HepG2 (cell line): ENCODE measurements around the gene RPUSD2. TPM values are rescaled to one million over a fixed set of nuclear protein-coding genes. Genes with fewer than 3 reads are reported as not detected.

ENCODE experiments used
- AGO2 ChIP-seq: fragments of 200-400 bp; formaldehyde crosslinking; optimal IDR thresholded peaks from 2 replicates; pipeline ENCODE3; 2017; ENCODE audit warnings: mild to moderate bottlenecking, low read depth, low read length, moderate library complexity
- CBX5 ChIP-seq: sonication (generic); formaldehyde crosslinking; IDR thresholded peaks from 2 replicates; pipeline ENCODE4 v1.4.0; 2020; ENCODE audit warnings: missing genetic modification reagents, borderline replicate concordance
- ERF ChIP-seq: IDR thresholded peaks from 2 replicates; pipeline ENCODE4 v1.6.1; 2018; ENCODE audit warnings: missing biosample characterization, missing genetic modification reagents
- ETV6 ChIP-seq: sonication (generic); formaldehyde crosslinking; conservative IDR thresholded peaks from 2 replicates; pipeline ENCODE4 v1.4.0; 2020; ENCODE audit warnings: missing genetic modification reagents
- JARID2 ChIP-seq: sonication (generic); formaldehyde crosslinking; IDR thresholded peaks from 2 replicates; pipeline ENCODE4 v1.8.1; 2023; ENCODE audit warnings: missing genetic modification reagents, inconsistent platforms; ENCODE audit not compliant: insufficient replicate concordance
- NRL ChIP-seq: sonication (generic); formaldehyde crosslinking; IDR thresholded peaks from 2 replicates; pipeline ENCODE4 v1.5.0; 2020; ENCODE audit warnings: missing genetic modification reagents, mild to moderate bottlenecking, moderate library complexity, borderline replicate concordance
- ONECUT2 ChIP-seq: sonication (generic); formaldehyde crosslinking; IDR thresholded peaks from 2 replicates; pipeline ENCODE4 v1.4.0; 2020; ENCODE audit warnings: missing genetic modification reagents
- PHF21A ChIP-seq: sonication (generic); formaldehyde crosslinking; IDR thresholded peaks from 2 replicates; pipeline ENCODE4 v1.5.0; 2020; ENCODE audit warnings: mild to moderate bottlenecking, missing genetic modification reagents
- POLR2A ChIP-seq, 2 experiments: IDR thresholded peaks; 2 replicates each; pipeline ENCODE4 v1.6.1; 2011; ENCODE audit warnings: low read depth in 2 of 2, low read length in 2 of 2, mild to moderate bottlenecking in 1 of 2, moderate library complexity in 1 of 2; ENCODE audit not compliant: insufficient read depth in 1 of 2
- ZNF180 ChIP-seq: sonication (generic); formaldehyde crosslinking; IDR thresholded peaks from 2 replicates; pipeline ENCODE4 v1.4.0; 2020; ENCODE audit warnings: low read depth, missing genetic modification reagents, borderline replicate concordance
- ZNF251 ChIP-seq: sonication (generic); formaldehyde crosslinking; IDR thresholded peaks from 2 replicates; pipeline ENCODE4 v1.9.0; 2021; ENCODE audit warnings: mild to moderate bottlenecking, missing genetic modification reagents
- ZNF382 ChIP-seq: sonication (generic); formaldehyde crosslinking; IDR thresholded peaks from 2 replicates; pipeline ENCODE4 v1.5.0; 2020; ENCODE audit warnings: missing genetic modification reagents, mild to moderate bottlenecking, borderline replicate concordance
- ZNF891 ChIP-seq: sonication (generic); formaldehyde crosslinking; IDR thresholded peaks from 2 replicates; pipeline ENCODE4 v1.5.0; 2020; ENCODE audit warnings: mild to moderate bottlenecking, missing genetic modification reagents
- polyA plus RNA-seq, 8 experiments: library from polyadenylated mRNA; depleted of rRNA in 3 of 8; stranded (reverse) in 7 of 8; unstranded in 1 of 8; fragments of >200 nt; fragmentation: Illumina TruSeq in 4 of 8; extraction: Trizol in 4 of 8; gene quantifications; 2 replicates each; pipeline versions ENCODE4 v1.2.1 to v1.2.3, GENCODE V29; 2011 to 2016; ENCODE audit warnings: low read depth in 4 of 8, missing spikeins in 1 of 8, mixed read lengths in 1 of 8; ENCODE audit not compliant: insufficient read depth in 1 of 8
- total RNA-seq, 5 experiments: library from RNA; depleted of rRNA; stranded (reverse); fragments of >200 nt; fragmentation: Illumina TruSeq; extraction: Trizol; gene quantifications; 2 replicates each; pipeline ENCODE4 v1.2.3, GENCODE V29; 2016; ENCODE audit warnings: low read depth in 1 of 5
- TF ChIP-seq, protein P1 (sequence below): sonication (generic); formaldehyde crosslinking; IDR thresholded peaks from 2 replicates; pipeline ENCODE4 v1.4.0; 2020; ENCODE audit warnings: missing genetic modification reagents
- TF ChIP-seq, protein P2 (sequence below): sonication (generic); formaldehyde crosslinking; IDR thresholded peaks from 2 replicates; pipeline ENCODE4 v1.4.0; 2020; ENCODE audit warnings: missing genetic modification reagents, low read depth, mild to moderate bottlenecking, borderline replicate concordance
- TF ChIP-seq, protein P3 (sequence below), 2 experiments: sonication (generic) in 1 of 2; formaldehyde crosslinking in 1 of 2; IDR thresholded peaks; 2 replicates each; pipeline versions ENCODE4 v1.4.0 to v1.6.1; 2018 to 2020; ENCODE audit warnings: missing genetic modification reagents in 2 of 2, borderline replicate concordance in 1 of 2, low read depth in 1 of 2, mild to moderate bottlenecking in 1 of 2, missing biosample characterization in 1 of 2
- TF ChIP-seq, protein P4 (sequence below): sonication (generic); formaldehyde crosslinking; IDR thresholded peaks from 2 replicates; pipeline ENCODE4 v1.5.1; 2020; ENCODE audit warnings: missing genetic modification reagents, mild to moderate bottlenecking, borderline replicate concordance
- TF ChIP-seq, protein P5 (sequence below): sonication (generic); formaldehyde crosslinking; IDR thresholded peaks from 2 replicates; pipeline ENCODE4 v1.8.1; 2023; ENCODE audit warnings: mild to moderate bottlenecking, inconsistent platforms, moderate library complexity, missing genetic modification reagents, borderline replicate concordance

RPUSD2 gene
- total and polyA plus RNA-seq, 2 of the 13 experiments (the other 11 are each of a cell fraction or from before 2014, with no cell fraction given): 8.6 to 14.5 TPM

DNA sequence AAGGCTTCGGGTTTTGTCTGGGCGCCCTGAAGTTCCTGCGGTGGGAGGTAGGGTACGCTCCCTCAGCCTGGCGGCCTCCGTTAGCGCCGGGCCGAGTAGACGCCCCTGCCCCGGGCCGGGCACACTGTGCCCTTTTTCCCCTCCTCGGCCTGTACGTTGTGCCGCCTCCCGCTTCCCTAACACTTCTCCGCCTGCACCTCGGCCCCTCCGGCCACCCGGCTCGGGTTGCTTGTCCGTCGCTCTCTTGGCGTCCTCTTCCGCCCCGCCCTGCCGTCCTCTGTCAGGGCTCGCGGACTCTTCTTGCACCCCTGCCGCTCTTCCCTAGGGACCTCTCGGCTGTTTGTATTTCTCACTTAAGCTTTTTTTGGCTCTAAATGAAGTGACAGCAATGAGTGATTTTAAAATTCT, 25.3 kb downstream of the RPUSD2 start (continued):
- TF ChIP-seq, protein P1, sequence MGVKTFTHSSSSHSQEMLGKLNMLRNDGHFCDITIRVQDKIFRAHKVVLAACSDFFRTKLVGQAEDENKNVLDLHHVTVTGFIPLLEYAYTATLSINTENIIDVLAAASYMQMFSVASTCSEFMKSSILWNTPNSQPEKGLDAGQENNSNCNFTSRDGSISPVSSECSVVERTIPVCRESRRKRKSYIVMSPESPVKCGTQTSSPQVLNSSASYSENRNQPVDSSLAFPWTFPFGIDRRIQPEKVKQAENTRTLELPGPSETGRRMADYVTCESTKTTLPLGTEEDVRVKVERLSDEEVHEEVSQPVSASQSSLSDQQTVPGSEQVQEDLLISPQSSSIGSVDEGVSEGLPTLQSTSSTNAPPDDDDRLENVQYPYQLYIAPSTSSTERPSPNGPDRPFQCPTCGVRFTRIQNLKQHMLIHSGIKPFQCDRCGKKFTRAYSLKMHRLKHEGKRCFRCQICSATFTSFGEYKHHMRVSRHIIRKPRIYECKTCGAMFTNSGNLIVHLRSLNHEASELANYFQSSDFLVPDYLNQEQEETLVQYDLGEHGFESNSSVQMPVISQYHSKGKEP: no peak
- TF ChIP-seq ETV6 (CRISPR knock-in tag) (0 out of 2 replicates have a peak, but pooled peaks have one; percentile 35), ERF (no peak), ONECUT2 (CRISPR knock-in tag) (0 out of 2 replicates have a peak, but pooled peaks have one; percentile 23), NRL (CRISPR knock-in tag) (0 out of 2 replicates have a peak, but pooled peaks have one; percentile 39), ZNF251 (CRISPR knock-in tag) (no peak), PHF21A (no peak), AGO2 (peak; percentile 28), CBX5 (CRISPR knock-in tag) (no peak), ZNF891 (CRISPR knock-in tag) (peak; percentile 40; the same call in 1 of the 2 replicates), ZNF382 (CRISPR knock-in tag) (no peak), JARID2 (CRISPR knock-in tag) (no peak), ZNF180 (CRISPR knock-in tag) (no peak), POLR2A (IDR thresholded peaks at IDR 0.05; ENCODE audit: insufficient read depth in 1 of 2, low read depth in 2 of 2, low read length in 2 of 2) (0 out of 4 replicates have a peak, but pooled peaks of 1 of the 2 experiments have one; percentile 12)
- TF ChIP-seq, protein P2, sequence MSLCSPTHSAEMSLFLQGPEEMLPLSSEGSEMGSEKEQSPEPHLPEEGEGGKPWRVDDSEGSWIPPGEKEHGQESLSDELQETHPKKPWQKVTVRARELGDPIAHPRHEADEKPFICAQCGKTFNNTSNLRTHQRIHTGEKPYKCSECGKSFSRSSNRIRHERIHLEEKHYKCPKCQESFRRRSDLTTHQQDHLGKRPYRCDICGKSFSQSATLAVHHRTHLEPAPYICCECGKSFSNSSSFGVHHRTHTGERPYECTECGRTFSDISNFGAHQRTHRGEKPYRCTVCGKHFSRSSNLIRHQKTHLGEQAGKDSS (CRISPR knock-in tag): 0 out of 2 replicates have a peak, but pooled peaks have one; percentile 42
- TF ChIP-seq, protein P3, sequence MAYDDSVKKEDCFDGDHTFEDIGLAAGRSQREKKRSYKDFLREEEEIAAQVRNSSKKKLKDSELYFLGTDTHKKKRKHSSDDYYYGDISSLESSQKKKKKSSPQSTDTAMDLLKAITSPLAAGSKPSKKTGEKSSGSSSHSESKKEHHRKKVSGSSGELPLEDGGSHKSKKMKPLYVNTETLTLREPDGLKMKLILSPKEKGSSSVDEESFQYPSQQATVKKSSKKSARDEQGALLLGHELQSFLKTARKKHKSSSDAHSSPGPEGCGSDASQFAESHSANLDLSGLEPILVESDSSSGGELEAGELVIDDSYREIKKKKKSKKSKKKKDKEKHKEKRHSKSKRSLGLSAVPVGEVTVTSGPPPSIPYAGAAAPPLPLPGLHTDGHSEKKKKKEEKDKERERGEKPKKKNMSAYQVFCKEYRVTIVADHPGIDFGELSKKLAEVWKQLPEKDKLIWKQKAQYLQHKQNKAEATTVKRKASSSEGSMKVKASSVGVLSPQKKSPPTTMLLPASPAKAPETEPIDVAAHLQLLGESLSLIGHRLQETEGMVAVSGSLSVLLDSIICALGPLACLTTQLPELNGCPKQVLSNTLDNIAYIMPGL (CRISPR knock-in tag; IDR thresholded peaks at IDR 0.05; ENCODE audit: borderline replicate concordance in 1 of 2, low read depth in 1 of 2): peak in 1 of 2 experiments; percentile 58; a peak in 1 of 4 replicates
- TF ChIP-seq, protein P4, sequence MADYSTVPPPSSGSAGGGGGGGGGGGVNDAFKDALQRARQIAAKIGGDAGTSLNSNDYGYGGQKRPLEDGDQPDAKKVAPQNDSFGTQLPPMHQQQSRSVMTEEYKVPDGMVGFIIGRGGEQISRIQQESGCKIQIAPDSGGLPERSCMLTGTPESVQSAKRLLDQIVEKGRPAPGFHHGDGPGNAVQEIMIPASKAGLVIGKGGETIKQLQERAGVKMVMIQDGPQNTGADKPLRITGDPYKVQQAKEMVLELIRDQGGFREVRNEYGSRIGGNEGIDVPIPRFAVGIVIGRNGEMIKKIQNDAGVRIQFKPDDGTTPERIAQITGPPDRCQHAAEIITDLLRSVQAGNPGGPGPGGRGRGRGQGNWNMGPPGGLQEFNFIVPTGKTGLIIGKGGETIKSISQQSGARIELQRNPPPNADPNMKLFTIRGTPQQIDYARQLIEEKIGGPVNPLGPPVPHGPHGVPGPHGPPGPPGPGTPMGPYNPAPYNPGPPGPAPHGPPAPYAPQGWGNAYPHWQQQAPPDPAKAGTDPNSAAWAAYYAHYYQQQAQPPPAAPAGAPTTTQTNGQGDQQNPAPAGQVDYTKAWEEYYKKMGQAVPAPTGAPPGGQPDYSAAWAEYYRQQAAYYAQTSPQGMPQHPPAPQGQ (CRISPR knock-in tag): no peak
- TF ChIP-seq, protein P5, sequence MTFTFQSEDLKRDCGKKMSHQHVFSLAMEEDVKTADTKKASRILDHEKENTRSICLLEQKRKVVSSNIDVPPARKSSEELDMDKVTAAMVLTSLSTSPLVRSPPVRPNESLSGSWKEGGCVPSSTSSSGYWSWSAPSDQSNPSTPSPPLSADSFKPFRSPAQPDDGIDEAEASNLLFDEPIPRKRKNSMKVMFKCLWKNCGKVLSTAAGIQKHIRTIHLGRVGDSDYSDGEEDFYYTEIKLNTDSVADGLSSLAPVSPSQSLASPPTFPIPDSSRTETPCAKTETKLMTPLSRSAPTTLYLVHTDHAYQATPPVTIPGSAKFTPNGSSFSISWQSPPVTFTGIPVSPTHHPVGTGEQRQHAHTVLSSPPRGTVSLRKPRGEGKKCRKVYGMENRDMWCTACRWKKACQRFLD (CRISPR knock-in tag): peak; percentile 6; the same call in 1 of the 2 replicates
